HG02840 (cell line): Measurements from ENCODE around the gene SEMA4C.
"Not testable (repeated sequence)": the region's sequence is repeated elsewhere in the genome, so short reads cannot be mapped to it uniquely, and the experiment has no call there.

ENCODE experiments used
- ATAC-seq: cut with Tn5 transposase; IDR thresholded peaks from one replicate; pipeline ENCODE4 v1.9.1; 2021; ENCODE audit warnings: mild to moderate bottlenecking, moderate library complexity, moderate number of reproducible peaks; ENCODE audit not compliant: unreplicated experiment, low FRiP score

SEMA4C gene

GRCh38 chr2:96898641-96899412 lies 28.9 kb upstream of the SEMA4C start:
- ATAC-seq: no peak

- ATAC-seq: no peak
These were observed 28.2 kb upstream of the SEMA4C start for GRCh38 chr2:96898135-96898505.

GRCh38 chr2:96897491-96898134 lies 27.7 kb upstream of the SEMA4C start:
- ATAC-seq: no peak

GRCh38 chr2:96895746-96896651 lies 26.1 kb upstream of the SEMA4C start:
- ATAC-seq: no peak

GRCh38 chr2:96895032-96895745 lies 25.3 kb upstream of the SEMA4C start:
- ATAC-seq: no peak

GRCh38 chr2:96894151-96894531 lies 24.3 kb upstream of the SEMA4C start:
- no peak for ATAC-seq

- ATAC-seq: no peak
These were observed 23.6 kb upstream of the SEMA4C start for GRCh38 chr2:96893289-96894150.

- ATAC-seq: no peak
These were observed 21.9 kb upstream of the SEMA4C start for GRCh38 chr2:96891591-96892333.

GRCh38 chr2:96890726-96891385 lies 21.0 kb upstream of the SEMA4C start:
- no peak for ATAC-seq

- ATAC-seq: no peak
These were observed 20.4 kb upstream of the SEMA4C start for GRCh38 chr2:96890252-96890651.

- not testable (repeated sequence) for ATAC-seq
These were observed 19.6 kb upstream of the SEMA4C start for GRCh38 chr2:96889502-96889901.

GRCh38 chr2:96888072-96889011 lies 18.5 kb upstream of the SEMA4C start:
- ATAC-seq: no peak

- ATAC-seq: no peak
These were observed 17.7 kb upstream of the SEMA4C start for GRCh38 chr2:96887493-96888012.

GRCh38 chr2:96885432-96886347 lies 15.8 kb upstream of the SEMA4C start:
- no peak for ATAC-seq

GRCh38 chr2:96884299-96885094 lies 14.6 kb upstream of the SEMA4C start:
- ATAC-seq: no peak
